Right kidney (tissue), 1 donor: ENCODE data around the gene TBCE.

Source experiments
- DNase-seq: peaks from one replicate; pipeline ENCODE4 v3.0.0-alpha.2; 2016

TBCE gene

GRCh38 chr1:235409042-235409820, 42.0 kb downstream of the TBCE start:
- DNase-seq, result no peak

GRCh38 chr1:235410467-235410866, 43.2 kb downstream of the TBCE start:
- no peak for DNase-seq

GRCh38 chr1:235411489-235412486, 44.6 kb downstream of the TBCE start:
- DNase-seq, result no peak

GRCh38 chr1:235415008-235415904, 48.0 kb downstream of the TBCE start:
- no peak for DNase-seq

GRCh38 chr1:235416662-235417049, 49.4 kb downstream of the TBCE start:
- no peak for DNase-seq

- DNase-seq, result peak; percentile 31
These were observed 50.0 kb downstream of the TBCE start for GRCh38 chr1:235417086-235417697.

GRCh38 chr1:235421751-235422150, 54.5 kb downstream of the TBCE start:
- no peak for DNase-seq

- DNase-seq, result no peak
These were observed 56.0 kb downstream of the TBCE start for GRCh38 chr1:235423214-235423652.

GRCh38 chr1:235424092-235424491, 56.9 kb downstream of the TBCE start:
- no peak for DNase-seq

- no peak for DNase-seq
These were observed 58.1 kb downstream of the TBCE start for GRCh38 chr1:235425357-235425756.

- no peak for DNase-seq
These were observed 58.9 kb downstream of the TBCE start for GRCh38 chr1:235426143-235426542.

GRCh38 chr1:235426680-235427079, 59.5 kb downstream of the TBCE start:
- no peak for DNase-seq

GRCh38 chr1:235427447-235427846, 60.2 kb downstream of the TBCE start:
- DNase-seq, result no peak

- DNase-seq, result no peak
These were observed 61.9 kb downstream of the TBCE start for GRCh38 chr1:235429143-235429542.

- no peak for DNase-seq
These were observed 63.8 kb downstream of the TBCE start for GRCh38 chr1:235430991-235431390.

GRCh38 chr1:235434001-235434400, 66.8 kb downstream of the TBCE start:
- no peak for DNase-seq

GRCh38 chr1:235441159-235441685, 74.0 kb downstream of the TBCE start:
- DNase-seq, result no peak

GRCh38 chr1:235442788-235443429, 75.7 kb downstream of the TBCE start:
- no peak for DNase-seq

GRCh38 chr1:235448616-235449015, 81.4 kb downstream of the TBCE start:
- DNase-seq, result no peak

GRCh38 chr1:235450433-235450832, 83.2 kb downstream of the TBCE start:
- DNase-seq, result no peak
